ENCODE results near the gene DDX11. TPM values are rescaled to one million over a fixed set of nuclear protein-coding genes. Genes with fewer than 3 reads are reported as not detected.

DDX11 gene
- total RNA-seq, 3 donors from 2014 or later = 16.8 to 26.5 (median 18.2) TPM

DNA sequence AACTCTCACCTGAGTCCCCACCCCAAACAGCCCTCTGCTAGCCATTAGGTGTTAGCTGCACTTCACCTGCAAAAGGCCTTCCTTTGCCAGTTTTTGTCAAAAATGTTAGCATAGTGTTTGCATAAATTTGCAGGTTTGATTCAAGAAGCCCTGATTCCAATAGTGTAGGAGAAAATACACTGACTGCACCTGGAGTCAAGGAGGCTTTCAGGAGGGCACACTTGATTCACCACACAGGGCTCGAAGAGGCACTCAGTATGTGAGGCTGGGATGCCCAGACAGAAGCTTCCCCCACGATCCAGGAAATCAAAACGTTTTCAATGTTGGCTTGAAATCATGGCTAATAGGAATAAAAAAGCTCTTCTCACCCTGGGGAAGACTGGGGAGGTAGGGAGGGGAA lies 40.5 kb upstream of the DDX11 start:
- no peak overlapping the region for H3K4me3 ChIP-seq
- no peaks in the 10 kb centered on the region for H3K9me3 ChIP-seq
- H3K27ac ChIP-seq = no peak overlapping the region
- no peak for DNase-seq (ENCODE audit: low spot score in 2 of 2)
- no peaks in the 10 kb centered on the region for H3K4me1 ChIP-seq
- H3K36me3 ChIP-seq = no peaks in the 10 kb centered on the region
- no peak for TF ChIP-seq POLR2AphosphoS5 (IDR thresholded peaks at IDR 0.05)
- TF ChIP-seq POLR2A (IDR thresholded peaks at IDR 0.05) = no peak
- TF ChIP-seq, protein P1, sequence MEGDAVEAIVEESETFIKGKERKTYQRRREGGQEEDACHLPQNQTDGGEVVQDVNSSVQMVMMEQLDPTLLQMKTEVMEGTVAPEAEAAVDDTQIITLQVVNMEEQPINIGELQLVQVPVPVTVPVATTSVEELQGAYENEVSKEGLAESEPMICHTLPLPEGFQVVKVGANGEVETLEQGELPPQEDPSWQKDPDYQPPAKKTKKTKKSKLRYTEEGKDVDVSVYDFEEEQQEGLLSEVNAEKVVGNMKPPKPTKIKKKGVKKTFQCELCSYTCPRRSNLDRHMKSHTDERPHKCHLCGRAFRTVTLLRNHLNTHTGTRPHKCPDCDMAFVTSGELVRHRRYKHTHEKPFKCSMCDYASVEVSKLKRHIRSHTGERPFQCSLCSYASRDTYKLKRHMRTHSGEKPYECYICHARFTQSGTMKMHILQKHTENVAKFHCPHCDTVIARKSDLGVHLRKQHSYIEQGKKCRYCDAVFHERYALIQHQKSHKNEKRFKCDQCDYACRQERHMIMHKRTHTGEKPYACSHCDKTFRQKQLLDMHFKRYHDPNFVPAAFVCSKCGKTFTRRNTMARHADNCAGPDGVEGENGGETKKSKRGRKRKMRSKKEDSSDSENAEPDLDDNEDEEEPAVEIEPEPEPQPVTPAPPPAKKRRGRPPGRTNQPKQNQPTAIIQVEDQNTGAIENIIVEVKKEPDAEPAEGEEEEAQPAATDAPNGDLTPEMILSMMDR (IDR thresholded peaks at IDR 0.05) = no peak
- intact Hi-C loops (cut with DNase I; ENCODE audit: low total_unique reads) = no loop called here
- no peaks in the 10 kb centered on the region for H3K27me3 ChIP-seq

DNA sequence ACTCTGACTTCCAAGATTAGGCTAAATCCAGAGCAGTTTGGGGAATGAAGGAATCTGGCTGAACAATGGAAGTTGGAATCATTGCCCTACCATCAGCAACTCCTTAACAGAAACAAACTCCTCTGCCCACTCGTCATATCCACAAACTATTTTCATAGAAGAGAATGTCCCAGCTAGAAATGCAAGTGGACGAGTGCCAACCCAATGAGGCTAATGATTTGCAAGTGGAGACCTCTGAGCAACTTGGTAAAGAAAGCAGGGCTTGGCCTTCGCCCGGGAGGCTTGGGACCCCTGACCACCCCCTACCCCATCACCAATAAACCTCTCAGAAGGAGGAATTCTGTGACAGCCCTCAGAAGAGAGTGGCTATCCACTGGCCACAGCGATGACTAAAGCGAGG lies 40.0 kb upstream of the DDX11 start:
- Histone ChIP-seq H3K4me3 (no peak overlapping the region), H3K27ac (no peak overlapping the region), H3K4me1 (no peaks in the 10 kb centered on the region), H3K36me3 (no peaks in the 10 kb centered on the region), H3K9me3 (no peaks in the 10 kb centered on the region), H3K27me3 (no peaks in the 10 kb centered on the region)
- DNase-seq (ENCODE audit: low spot score in 2 of 2) = no peak
- TF ChIP-seq POLR2AphosphoS5 (IDR thresholded peaks at IDR 0.05) (no peak), POLR2A (IDR thresholded peaks at IDR 0.05) (no peak)
- TF ChIP-seq, protein P1 (IDR thresholded peaks at IDR 0.05) = no peak
- intact Hi-C loops (cut with DNase I; ENCODE audit: low total_unique reads) = no loop called here

DNA sequence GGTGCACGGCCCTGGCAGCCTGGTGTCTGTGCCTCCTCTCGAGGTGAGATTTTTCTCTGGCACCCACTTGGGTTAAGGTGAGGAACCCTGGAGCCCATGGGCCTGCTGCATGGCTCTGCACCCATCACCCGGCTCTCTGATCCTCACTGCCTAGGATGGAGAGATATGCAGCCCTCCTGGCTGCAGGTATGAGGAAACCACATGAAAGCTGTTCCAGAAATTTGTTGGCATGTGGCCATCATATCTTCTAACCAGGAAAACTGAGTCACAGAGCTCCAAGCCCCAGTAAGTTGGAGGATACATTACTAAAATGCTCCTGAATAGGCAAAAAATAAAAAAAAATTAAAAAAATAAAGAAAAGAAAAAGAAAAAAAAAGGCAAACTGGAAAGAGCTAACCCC lies 39.3 kb upstream of the DDX11 start:
- no peak overlapping the region for H3K27ac ChIP-seq
- intact Hi-C loops (cut with DNase I; ENCODE audit: low total_unique reads) = no loop called here
- H3K36me3 ChIP-seq = no peaks in the 10 kb centered on the region
- no peaks in the 10 kb centered on the region for H3K4me1 ChIP-seq
- no peak overlapping the region for H3K4me3 ChIP-seq
- TF ChIP-seq, protein P1 (IDR thresholded peaks at IDR 0.05) = no peak
- TF ChIP-seq POLR2AphosphoS5 (IDR thresholded peaks at IDR 0.05) (no peak), POLR2A (IDR thresholded peaks at IDR 0.05) (no peak)
- no peaks in the 10 kb centered on the region for H3K9me3 ChIP-seq
- no peaks in the 10 kb centered on the region for H3K27me3 ChIP-seq
- DNase-seq (ENCODE audit: low spot score in 2 of 2) = no peak

DNA sequence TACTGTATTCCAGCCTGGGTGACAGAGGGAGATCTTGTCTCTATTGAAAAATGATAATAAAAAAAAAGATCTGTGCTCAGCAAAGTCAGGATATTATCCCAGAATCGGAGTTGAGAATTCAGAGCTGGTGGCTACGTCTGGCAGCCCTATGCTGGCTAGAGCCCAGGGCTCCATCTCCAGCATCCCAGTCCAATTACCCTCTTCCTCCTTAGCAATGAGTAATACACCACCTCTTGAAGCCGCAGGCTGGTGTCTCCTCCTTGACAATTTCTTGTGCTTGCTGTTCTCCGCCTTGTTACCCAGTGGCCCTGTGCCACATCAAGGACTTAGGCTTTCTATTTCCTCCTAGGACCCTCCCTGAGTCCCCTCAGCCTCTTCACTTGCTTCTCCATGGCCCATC lies 38.4 kb upstream of the DDX11 start:
- H3K4me1 ChIP-seq = no peaks in the 10 kb centered on the region
- no peak for DNase-seq (ENCODE audit: low spot score in 2 of 2)
- H3K4me3 ChIP-seq = no peak overlapping the region
- intact Hi-C loops (cut with DNase I; ENCODE audit: low total_unique reads) = no loop called here
- no peak overlapping the region for H3K27ac ChIP-seq
- no peaks in the 10 kb centered on the region for H3K9me3 ChIP-seq
- TF ChIP-seq POLR2A (IDR thresholded peaks at IDR 0.05) = no peak
- no peaks in the 10 kb centered on the region for H3K27me3 ChIP-seq
- H3K36me3 ChIP-seq = no peaks in the 10 kb centered on the region

DNA sequence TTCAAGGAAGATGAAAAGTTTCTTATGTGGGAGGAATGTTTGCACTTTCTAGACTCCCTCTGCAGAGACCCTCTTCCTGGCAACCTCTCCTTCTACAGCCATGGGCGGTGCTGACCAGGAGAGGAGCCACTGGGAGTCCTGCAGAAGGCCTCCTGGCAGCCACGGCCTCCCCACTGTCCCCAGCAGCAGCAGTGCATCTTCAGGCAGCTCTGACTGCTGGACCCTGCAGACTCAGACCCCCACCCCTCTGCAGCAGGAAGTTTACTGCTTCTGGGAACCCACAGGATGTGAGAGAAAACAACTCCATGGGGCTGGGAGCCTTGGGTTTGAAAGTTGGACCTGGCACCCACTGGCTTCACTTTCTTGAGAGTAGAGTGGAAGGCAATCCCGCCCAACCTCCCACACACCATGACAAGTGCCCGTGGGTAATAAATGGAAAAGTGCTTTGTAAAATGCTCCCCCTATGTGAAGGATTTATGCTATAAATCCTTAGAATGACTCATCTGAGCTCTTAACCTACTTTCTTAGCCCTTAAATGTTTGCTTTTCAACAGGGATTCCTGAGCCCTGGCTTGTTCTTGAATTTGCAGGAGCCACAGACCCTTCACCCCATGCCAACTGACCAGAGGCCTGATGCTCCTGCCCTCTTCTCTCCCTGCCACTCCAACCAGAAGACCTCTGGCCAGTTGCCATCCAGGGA lies 37.5 kb upstream of the DDX11 start:
- intact Hi-C loops (cut with DNase I; ENCODE audit: low total_unique reads) = no loop called here
- TF ChIP-seq POLR2A (IDR thresholded peaks at IDR 0.05) = no peak
- TF ChIP-seq, protein P1 (IDR thresholded peaks at IDR 0.05) = no peak
- TF ChIP-seq POLR2AphosphoS5 (IDR thresholded peaks at IDR 0.05) = no peak
- H3K4me1 ChIP-seq = no peaks in the 10 kb centered on the region
- no peaks in the 10 kb centered on the region for H3K27me3 ChIP-seq
- H3K9me3 ChIP-seq = no peaks in the 10 kb centered on the region
- no peak for DNase-seq (ENCODE audit: low spot score in 2 of 2)
- no peak overlapping the region for H3K27ac ChIP-seq
- H3K36me3 ChIP-seq = no peaks in the 10 kb centered on the region
- H3K4me3 ChIP-seq = no peak overlapping the region
